HG02840 (cell line): Measurements from ENCODE around the gene IL32.

Source experiments
- ATAC-seq: cut with Tn5 transposase; IDR thresholded peaks from one replicate; pipeline ENCODE4 v1.9.1; 2021; ENCODE audit warnings: mild to moderate bottlenecking, moderate library complexity, moderate number of reproducible peaks; ENCODE audit not compliant: unreplicated experiment, low FRiP score

The IL32 gene

GRCh38 chr16:3087243-3088235 lies 22.1 kb downstream of the IL32 start:
- no peak for ATAC-seq

GRCh38 chr16:3088450-3088849 lies 23.0 kb downstream of the IL32 start:
- no peak for ATAC-seq

GRCh38 chr16:3088925-3089716 lies 23.7 kb downstream of the IL32 start:
- no peak for ATAC-seq

DNA sequence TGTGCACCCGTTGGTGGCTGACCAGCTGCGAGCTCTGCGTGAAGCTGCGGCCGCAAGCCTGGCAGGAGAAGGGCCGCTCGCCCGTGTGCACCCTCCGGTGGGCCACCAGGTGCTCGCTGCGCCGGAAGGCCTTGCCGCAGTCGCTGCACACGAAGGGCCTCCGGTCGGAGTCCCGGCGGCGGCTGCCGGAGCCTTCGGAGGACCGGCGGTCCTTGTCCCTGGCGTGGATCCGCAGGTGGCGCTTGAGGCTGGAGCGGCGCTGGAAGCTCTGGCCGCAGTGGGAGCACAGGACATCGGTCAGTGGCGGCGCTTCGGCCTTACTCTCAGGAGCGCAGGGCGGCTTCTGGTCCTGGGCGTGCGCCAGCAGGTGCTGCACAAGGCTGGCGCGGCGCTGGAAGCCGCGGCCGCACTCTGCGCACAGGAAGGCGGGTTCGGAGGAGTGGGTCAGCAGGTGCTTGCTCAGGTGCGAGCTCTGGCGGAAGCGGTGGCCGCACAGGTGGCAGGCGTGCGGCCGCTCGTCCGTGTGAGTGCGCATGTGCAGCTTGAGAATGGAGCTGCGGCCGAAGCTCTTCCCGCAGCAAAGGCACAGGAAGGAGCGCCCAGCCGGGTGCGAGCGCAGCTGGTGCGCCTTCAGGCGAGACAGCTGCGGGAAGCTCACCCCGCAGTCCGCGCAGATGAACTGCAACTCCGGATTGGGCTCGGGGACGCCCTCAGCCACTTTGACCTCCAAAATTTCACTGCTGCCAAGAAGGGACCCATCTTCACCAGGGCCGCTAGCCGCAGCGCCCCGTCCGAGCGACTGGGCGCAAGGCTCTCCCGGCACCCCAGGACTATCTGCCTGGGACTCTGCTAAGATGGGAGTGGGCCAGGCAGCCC lies 24.5 kb downstream of the IL32 start:
- ATAC-seq = no peak

- ATAC-seq = no peak
Observed at GRCh38 chr16:3091551-3091950, 26.1 kb downstream of the IL32 start.

DNA sequence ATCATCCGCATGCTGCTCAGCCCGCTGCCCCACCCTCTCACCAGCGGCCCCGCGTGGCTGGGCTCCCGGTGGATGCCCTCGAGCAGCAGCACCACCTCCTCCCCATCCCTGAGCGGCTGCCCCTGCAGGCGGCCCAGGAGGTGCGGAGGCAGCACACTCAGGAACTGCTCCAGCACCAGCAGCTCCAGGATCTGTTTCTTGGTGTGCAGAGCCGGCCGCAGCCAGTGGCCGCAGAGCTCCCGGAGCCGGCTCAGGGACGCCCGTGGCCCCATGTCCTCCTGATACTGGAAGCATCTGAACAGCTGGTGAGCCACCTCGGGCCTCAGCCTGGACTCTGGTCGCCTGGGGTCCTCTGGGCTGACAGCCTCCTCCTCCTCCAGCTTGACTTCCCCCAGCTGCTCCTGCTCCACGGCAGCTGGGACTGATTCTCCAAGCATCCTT lies 27.1 kb downstream of the IL32 start:
- no peak for ATAC-seq

GRCh38 chr16:3094289-3095027 lies 29.0 kb downstream of the IL32 start:
- no peak for ATAC-seq

DNA sequence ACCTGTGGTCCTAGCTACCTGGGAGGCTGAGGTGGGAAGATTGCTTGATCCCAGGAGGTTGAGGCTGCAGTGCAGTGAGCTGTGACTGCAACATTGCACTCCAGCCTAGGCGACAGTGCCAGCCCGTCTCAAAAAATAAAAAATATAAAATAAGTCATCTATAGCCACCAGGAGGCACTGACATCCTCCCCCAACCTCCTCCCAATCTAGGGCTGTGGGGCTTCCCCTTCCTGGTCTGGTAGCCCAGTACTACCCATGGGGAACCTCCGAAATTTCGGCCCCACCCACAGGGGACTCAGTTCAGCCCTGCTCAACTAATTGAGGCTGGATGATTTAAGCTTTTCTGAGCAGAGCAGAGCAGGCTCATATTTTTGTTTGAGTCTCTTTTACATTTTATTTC lies 30.4 kb downstream of the IL32 start:
- ATAC-seq = no peak

GRCh38 chr16:3096362-3096761 lies 30.9 kb downstream of the IL32 start:
- ATAC-seq = no peak

GRCh38 chr16:3097266-3097665 lies 31.8 kb downstream of the IL32 start:
- ATAC-seq = no peak

- ATAC-seq = no peak
Observed at GRCh38 chr16:3098459-3099394, 33.3 kb downstream of the IL32 start, which contains the start of gene ZSCAN10. Gene ZSCAN10 (minus strand): TSS chr16:3099294. CDS start chr16:3092937, 6,357 bp downstream.

DNA sequence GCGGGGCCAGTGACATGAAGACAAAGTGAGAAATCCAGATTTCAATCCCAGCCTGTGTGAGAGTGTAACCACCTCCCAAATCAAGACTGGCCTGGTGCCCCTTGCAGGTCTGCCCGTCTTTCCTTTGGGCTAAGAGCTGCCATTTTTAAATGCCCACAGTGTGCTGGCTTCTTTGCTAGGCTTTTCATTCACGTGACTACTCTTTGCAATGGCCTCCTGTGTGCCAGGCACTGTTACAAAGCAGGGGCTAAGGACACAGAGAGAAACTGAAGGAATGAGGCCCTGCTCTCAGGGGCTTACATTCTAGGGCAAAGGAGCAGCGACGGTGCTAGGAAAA lies 33.9 kb downstream of the IL32 start:
- ATAC-seq = no peak

GRCh38 chr16:3099732-3100499 lies 34.5 kb downstream of the IL32 start:
- no peak for ATAC-seq

GRCh38 chr16:3101018-3101840 lies 35.8 kb downstream of the IL32 start:
- no peak for ATAC-seq

DNA sequence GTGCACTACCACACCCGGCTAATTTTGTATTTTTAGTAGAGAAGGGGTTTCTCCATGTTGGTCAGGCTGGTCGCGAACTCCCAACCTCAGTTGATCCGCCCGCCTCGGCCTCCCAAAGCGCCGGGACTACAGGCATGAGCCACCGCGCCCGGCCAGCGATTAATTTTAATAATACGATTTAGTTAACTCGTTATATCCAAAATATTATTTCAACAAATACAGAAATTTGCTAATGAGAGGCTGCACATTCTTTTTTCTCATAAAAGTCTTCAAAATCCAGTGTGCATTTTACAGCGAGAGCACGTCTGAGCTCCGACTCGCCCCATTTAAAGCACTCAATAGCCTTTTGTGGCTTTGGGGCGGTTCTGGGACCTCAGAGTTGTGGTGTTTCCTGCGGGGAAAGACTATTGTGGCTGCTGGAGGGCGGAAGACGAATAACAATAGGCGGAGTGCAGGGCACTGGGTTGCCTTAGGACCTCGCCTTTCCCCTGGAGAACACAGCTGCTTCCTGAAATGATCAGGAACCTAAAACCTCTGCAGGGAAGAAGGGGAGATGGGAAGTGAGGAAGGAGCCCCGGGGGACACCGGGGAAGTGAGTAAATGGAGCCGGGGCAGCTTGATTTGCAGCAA lies 36.5 kb downstream of the IL32 start:
- no peak for ATAC-seq

DNA sequence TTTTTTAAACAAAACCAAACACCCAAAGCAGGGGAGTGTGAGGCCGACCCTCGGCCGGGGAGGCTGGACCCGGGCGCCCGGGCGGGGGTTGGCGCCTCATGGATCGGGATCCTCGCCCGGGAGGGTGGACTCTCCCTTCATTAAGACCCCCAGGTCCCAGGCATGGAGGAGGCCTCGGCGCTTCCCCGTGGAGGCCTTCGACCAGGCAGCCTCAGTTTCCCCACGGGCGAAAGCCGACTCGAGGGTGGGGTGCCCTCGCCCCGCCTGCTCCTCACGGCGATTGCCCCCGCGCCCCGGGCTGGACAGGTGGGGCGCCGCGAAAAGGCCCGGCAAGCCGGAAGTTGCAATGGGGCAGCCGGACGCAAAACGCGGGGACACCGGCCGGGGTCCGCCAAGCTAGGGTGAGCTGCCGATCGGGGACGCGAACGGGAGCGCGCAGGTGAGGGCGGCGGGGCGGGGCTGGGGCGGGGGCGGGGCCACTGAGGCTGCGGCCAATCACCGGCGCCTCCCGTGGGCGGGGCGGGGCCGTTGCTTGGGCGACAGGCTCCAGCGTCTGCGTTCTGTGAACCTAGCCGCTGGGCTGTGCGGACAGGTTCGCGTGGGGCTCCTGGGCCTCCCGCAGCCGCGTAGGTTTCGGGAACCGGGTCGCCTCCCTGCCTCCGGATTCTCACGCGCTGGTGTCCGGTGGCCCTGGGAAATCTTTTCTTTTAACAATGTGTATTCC lies 40.9 kb downstream of the IL32 start:
- ATAC-seq = peak; percentile 75
